NCI-H1105 (cell line): Measurements from ENCODE around the gene PGD.
"Not testable (repeated sequence)": the region's sequence is repeated elsewhere in the genome, so short reads cannot be mapped to it uniquely, and the experiment has no call there.

Experiments used
- DNase-seq: peaks from one replicate; lab custom pipeline; 2025; lab: John Stamatoyannopoulos, UW

Gene PGD

DNA sequence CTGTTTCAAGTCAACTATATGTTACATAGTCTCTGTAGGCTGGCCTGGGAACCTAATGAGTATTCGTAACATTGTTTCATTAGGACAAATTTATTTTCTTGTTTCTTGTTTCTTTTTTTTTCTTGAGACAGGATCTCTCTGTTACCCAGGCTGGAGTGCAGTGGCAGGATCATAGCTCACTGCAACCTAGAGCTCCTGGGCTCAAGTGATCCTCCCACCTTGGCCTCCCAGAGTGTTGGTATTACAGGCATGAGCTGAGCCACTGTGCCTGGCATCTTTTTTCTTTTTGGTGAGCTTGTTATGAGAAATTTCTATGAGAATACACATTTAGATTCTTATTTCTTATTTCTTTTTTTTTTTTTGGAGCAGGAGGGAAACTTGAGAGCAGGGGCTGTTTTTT lies 38.2 kb downstream of the PGD start:
- DNase-seq = no peak

GRCh38 chr1:10438677-10439163 lies 39.9 kb downstream of the PGD start:
- no peak for DNase-seq

DNA sequence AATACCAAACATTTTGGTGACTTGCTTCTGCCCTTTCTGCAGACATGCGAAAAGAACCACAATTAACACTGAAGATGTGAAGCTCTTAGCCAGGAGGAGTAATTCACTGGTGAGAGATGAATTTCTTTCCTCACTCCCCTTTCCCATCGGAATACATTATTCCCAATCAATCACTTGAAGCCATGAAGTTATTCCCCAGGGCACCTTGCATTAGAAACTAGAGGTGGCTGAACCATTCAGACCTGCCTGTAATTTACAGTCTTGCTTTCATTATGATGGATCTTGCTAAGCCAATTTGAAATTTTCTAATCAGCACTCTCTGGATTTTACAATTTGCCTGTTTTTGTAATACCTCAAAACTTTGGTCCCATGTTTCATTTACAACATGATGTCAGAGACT lies 41.4 kb downstream of the PGD start:
- DNase-seq = no peak

- no peak for DNase-seq
Measured at GRCh38 chr1:10440794-10441193, 41.9 kb downstream of the PGD start.

DNA sequence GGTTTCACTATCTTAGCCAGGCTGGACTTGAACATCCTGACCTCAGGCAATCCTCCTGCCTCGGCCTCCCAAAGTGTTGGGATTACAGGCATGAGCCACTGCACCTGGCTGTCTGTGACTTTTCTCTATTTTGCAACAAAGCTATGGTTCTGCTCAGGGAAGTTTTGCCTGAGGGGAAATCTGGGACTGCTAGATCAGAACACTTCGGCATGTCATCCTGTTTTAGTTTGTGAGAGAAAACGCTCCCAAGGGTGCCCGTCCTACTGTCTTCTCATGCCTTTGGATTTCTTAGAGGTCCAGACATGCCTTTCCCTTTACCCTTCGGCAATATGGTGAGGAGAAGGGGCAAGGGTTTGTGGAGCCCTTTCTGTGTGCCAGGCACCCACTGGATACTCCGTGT lies 45.4 kb downstream of the PGD start:
- DNase-seq = no peak

DNA sequence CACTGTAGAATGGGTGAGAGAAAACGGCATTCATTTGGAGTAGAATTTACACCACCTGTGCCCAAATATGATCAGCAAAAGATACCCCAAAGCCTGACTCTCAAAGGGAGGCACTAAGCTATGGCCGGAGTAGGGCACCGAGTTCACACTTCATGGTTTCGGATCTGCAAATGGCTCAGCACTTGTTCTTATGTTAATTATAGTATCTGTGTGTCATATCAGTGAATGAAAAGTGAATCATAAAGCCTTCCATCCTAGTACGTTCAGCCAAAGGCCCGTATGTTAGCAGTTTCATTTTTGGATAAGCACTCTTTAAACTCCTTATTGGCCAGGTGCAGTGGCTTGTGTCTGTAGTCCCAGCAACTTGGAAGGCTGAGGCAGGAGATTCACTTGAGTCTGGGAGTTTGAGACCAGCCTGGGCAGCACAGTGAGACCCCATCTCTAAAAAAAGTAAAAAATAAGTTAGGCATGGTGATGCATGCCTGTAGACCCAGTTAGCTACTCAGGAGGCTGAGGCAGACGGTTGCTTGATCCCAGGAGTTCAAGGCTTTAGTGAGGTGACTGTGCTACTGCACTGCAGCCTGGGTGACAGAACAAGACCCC lies 46.0 kb downstream of the PGD start:
- no peak for DNase-seq

DNA sequence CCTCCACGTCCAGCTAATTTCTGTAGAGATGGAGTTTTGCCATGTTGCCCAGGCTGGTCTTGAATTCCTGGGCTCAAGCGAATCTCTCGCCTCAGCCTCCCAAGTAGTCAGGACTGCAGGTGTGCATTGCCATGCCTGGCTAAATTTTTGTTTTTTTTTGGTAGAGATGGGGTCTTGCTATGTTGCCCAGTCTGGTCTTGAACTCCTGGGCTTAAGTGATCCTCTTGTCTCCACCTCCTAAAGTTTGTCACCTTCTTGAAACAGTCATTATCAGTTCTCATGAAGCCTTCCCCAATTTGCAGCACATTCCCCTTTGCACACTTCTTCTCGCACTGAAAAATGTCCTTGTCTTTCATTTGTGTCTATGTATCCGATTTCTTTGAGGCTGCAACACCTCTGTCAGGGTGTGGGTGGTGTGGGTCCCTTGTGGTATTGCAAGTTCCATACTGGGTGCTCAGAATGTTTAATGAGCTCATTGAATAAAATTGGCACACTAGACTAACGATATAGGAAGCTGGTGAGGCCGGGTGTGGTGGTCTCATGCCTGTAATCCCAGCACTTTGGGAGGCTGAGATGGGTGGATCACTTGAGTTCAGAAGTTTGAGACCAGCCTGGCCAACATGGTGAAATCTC lies 48.0 kb downstream of the PGD start:
- DNase-seq = no peak

- DNase-seq = no peak
Measured at GRCh38 chr1:10449751-10450150, 50.9 kb downstream of the PGD start, which contains the start of gene CORT. CORT (plus strand) TSS chr1:10450031; CDS start chr1:10450224, 193 bp downstream.

DNA sequence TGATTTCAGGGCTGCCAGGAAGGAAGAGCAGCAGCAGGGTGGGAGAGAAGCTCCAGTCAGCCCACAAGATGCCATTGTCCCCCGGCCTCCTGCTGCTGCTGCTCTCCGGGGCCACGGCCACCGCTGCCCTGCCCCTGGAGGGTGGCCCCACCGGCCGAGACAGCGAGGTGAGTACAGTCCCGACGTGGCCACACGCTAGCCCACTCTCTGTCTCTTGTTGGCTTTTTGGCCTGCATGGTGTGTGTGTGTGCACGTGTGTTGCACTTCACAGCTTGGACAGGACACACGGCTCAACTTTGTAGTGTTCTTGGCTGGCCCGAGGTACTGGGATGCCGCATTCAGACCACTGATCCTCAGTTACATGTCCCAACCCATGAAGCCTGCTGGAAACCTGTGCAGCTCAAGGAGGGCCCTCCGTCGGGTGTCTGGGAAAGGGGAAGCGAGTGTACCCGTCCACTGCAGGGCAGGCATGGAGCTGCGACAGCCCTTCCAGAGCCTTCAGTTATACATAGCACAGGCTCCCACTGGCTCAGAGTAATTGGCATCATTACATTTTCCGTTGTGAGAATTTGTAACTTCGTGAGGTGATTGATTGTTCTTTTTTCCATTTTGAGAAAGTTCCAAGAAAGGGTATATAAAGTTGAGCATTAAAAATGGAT lies 51.4 kb downstream of the PGD start:
- DNase-seq = no peak

- no peak for DNase-seq
Measured at GRCh38 chr1:10450836-10451235, 52.0 kb downstream of the PGD start.

- no peak for DNase-seq
Measured at GRCh38 chr1:10451287-10451686, 52.4 kb downstream of the PGD start.

GRCh38 chr1:10456048-10456447 lies 57.2 kb downstream of the PGD start:
- DNase-seq = no peak

DNA sequence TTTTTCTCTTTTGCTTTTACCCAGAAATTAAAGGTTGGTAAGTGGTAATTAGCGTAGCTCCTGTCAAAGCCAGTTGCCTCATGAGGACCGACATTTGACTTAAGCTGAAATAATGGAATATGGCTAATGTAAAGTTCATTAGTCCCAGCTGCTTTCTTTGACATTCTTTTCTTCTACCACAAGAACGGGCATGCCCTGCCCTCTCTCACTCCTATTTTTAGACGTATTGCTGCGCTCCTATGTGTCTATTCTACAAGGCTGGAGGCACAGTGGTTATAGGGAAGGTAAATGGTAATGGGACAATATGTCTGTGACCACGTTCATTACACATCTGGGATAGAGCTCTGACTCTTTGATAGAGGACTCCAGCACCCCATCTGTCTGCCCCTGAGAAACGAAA lies 57.8 kb downstream of the PGD start:
- peak; percentile 75 for DNase-seq

- not testable (repeated sequence) for DNase-seq
Measured at GRCh38 chr1:10457462-10457861, 58.6 kb downstream of the PGD start.

DNA sequence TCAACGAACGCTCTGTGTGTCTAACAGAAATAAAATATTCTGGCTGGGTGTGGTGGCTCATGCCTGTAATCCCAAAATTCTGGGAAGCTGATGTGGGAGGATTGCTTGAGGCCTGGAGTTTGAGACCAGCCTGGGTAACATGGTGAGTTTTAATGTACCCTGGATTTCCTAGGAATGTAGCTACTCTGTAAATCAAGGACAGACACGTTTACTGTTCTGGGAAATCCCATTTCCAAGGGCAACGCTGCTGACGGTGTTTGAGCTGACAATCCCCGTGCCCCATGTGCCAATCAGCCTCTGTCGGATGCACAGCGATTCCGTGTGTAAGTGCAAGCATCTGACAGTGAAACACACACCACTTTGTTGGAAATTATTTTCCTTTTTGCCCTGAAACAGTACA lies 59.0 kb downstream of the PGD start:
- DNase-seq = no peak

DNA sequence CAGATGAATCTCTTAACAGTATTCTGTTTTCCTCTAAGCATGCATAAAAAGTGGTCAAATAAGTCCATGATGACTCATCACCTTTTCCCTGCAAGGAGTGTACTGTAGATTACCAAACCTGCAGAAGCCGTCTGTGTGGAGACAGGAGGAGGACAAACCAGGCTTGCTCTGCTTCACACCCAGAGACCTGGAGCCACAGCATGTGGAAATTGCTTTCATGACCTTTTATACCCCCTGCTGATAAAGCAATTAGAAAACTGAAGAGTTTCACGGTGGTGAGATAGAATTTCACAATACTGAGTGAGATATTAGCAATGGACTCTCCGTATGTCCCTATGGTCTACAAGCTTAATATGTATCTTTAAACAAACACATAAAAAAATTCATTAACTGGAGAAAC lies 60.3 kb downstream of the PGD start:
- no peak for DNase-seq

DNA sequence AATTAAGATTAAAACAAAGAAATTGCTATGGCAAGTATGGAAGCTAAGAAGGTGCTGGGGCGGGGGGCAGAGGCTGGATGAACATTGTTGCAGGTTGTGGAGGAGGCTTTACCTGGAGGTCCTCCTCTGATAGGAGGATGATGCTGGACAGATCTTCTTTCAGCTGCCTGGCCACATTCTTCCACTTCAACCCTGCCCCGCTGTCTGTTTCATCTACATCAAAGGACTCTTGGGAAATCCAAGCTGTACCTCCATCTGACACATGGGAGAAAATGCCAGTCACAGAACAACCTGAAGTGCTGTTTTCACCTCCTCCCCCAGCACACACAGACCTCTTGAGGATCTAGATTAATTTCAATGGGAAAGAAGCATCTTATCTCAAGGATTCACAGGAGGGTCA lies 68.2 kb downstream of the PGD start:
- no peak for DNase-seq

DNA sequence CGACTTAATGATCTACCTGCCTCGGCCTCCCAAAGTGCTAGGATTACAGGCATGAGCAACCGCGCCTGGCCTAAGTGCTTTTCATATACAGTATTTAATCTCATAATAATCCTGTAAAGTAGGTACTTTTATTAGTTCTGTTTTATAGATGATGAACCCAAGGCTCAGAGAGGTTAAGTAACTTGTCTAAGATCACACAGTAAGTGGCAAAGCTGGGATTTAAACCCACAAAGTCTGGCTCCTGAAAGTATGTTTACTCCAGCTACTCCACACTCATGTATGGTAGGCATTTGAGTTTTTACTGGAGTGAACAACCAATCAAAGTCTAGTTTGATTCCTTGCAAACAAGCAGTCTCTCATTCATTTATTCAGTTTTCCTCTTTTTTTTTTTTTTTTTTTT lies 71.2 kb downstream of the PGD start:
- DNase-seq = no peak
